ENCODE measurements around the gene FAT1.
A peak's percentile ranks its signal among the peaks of the same experiment; 100 is the strongest.

DNA sequence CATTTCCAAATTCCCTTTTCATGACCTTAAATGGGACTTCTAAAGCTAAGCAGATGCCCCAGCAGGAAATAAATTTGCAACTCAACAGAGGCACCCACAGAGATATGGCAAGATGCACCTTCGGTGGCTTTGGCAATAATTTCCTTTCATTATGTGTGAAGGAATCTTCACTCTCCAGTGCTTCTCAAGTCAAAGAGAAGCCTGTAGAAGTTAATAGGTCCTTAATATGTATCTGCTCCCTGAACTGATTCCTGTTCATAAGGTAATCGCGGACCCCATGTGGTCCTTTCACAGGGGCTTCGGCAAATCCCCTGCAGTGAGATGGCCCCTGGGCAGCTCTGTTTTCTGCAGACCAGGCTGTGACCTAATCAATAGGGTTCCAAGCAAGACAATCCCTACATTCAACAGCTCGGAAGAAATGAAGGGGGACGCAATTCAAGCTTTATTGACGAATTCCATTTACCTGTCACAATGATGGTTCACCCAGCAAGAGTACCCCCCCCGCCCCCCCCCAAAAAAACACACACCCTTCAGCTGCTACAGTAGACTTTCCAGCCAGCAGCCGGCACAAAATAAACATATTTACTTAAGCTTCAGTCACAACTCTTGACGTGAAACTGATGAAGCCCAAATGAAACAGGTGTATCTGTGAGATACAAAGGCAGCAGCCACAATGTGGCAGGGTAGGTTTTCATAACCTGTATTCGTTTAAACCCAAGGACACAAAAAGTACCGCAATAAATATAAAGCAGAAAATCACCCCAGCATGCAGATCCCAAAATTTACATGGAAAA lies 35.3 kb downstream of the FAT1 start:
- TF ChIP-seq ZNF232 (CRISPR knock-in tag; IDR thresholded peaks at IDR 0.05) (0 out of 2 replicates have a peak, but pooled peaks have one; percentile 70), ETV6 (CRISPR knock-in tag; IDR thresholded peaks at IDR 0.05) (no peak; the same call in 1 of the 2 replicates), ARID4B (CRISPR knock-in tag; IDR thresholded peaks at IDR 0.05; ENCODE audit: borderline replicate concordance) (no peak), SP1 (CRISPR knock-in tag; conservative IDR thresholded peaks at IDR 0.05) (no peak), ZNF263 (CRISPR knock-in tag; IDR thresholded peaks at IDR 0.05; ENCODE audit: low read depth) (no peak), JAZF1 (CRISPR knock-in tag; IDR thresholded peaks at IDR 0.05) (no peak)
- TF ChIP-seq, protein P1, sequence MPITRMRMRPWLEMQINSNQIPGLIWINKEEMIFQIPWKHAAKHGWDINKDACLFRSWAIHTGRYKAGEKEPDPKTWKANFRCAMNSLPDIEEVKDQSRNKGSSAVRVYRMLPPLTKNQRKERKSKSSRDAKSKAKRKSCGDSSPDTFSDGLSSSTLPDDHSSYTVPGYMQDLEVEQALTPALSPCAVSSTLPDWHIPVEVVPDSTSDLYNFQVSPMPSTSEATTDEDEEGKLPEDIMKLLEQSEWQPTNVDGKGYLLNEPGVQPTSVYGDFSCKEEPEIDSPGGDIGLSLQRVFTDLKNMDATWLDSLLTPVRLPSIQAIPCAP (CRISPR knock-in tag; IDR thresholded peaks at IDR 0.05): no peak
- TF ChIP-seq, protein P2, sequence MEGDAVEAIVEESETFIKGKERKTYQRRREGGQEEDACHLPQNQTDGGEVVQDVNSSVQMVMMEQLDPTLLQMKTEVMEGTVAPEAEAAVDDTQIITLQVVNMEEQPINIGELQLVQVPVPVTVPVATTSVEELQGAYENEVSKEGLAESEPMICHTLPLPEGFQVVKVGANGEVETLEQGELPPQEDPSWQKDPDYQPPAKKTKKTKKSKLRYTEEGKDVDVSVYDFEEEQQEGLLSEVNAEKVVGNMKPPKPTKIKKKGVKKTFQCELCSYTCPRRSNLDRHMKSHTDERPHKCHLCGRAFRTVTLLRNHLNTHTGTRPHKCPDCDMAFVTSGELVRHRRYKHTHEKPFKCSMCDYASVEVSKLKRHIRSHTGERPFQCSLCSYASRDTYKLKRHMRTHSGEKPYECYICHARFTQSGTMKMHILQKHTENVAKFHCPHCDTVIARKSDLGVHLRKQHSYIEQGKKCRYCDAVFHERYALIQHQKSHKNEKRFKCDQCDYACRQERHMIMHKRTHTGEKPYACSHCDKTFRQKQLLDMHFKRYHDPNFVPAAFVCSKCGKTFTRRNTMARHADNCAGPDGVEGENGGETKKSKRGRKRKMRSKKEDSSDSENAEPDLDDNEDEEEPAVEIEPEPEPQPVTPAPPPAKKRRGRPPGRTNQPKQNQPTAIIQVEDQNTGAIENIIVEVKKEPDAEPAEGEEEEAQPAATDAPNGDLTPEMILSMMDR (IDR thresholded peaks at IDR 0.05): no peak

Data from WTC11 (cell line).